OCI-LY7 (cell line): ENCODE measurements around the gene SEMA3E.

ENCODE experiments used
- CTCF ChIP-seq: fragments of 200-600 bp; sonication (generic); conservative IDR thresholded peaks from 2 replicates; pipeline ENCODE4 v1.5.1; 2014; ENCODE audit warnings: mild to moderate bottlenecking, antibody characterized with exemption, low read length, moderate library complexity, mixed read lengths
- EZH2phosphoT487 ChIP-seq: fragments of 200-600 bp; sonication (generic); IDR thresholded peaks from 2 replicates; pipeline ENCODE4 v1.6.1; 2018; ENCODE audit warnings: low read depth, borderline replicate concordance, mild to moderate bottlenecking, mixed run types, antibody characterized with exemption, low read length, moderate library complexity, mixed read lengths

GRCh38 chr7:83413831-83414230, 235.1 kb downstream of the SEMA3E start:
- no peak for TF ChIP-seq CTCF
- no peak for TF ChIP-seq EZH2phosphoT487
